Measurements from ENCODE around the gene CDK15. TPM values are rescaled to one million over a fixed set of nuclear protein-coding genes. Genes with fewer than 3 reads are reported as not detected.

CDK15 gene
- total RNA-seq, 6 experiments from 2014 or later, result not detected

GRCh38 chr2:201820383-201821007 is 14.2 kb downstream of the CDK15 start:
- no peaks in the 10 kb centered on the region for H3K9me3 ChIP-seq
- H3K27ac ChIP-seq, result no peak overlapping the region
- intact Hi-C loops (cut with DNase I), result no loop called here
- H3K4me3 ChIP-seq, result no peak overlapping the region
- no peaks in the 10 kb centered on the region for H3K27me3 ChIP-seq
- 60% methylated on average over 2 of the region's 4 CpGs for WGBS (ENCODE audit: insufficient coverage, low coverage, low lambda C conversion rate, missing lambda C conversion rate)
- H3K4me1 ChIP-seq, result no peaks in the 10 kb centered on the region
- H3K36me3 ChIP-seq, result no peaks in the 10 kb centered on the region
- DNase-seq, result no peak
- no peak for ATAC-seq
- no peak for TF ChIP-seq CTCF (IDR thresholded peaks at IDR 0.05)
- no peak for TF ChIP-seq POLR2A (IDR thresholded peaks at IDR 0.05)

GRCh38 chr2:201821080-201821479 is 14.7 kb downstream of the CDK15 start:
- DNase-seq (no peak), ATAC-seq (no peak)
- Histone ChIP-seq H3K4me1 (no peaks in the 10 kb centered on the region), H3K36me3 (no peaks in the 10 kb centered on the region), H3K27me3 (no peaks in the 10 kb centered on the region), H3K9me3 (no peaks in the 10 kb centered on the region), H3K27ac (no peak overlapping the region), H3K4me3 (no peak overlapping the region)
- WGBS (ENCODE audit: insufficient coverage, low coverage, low lambda C conversion rate, missing lambda C conversion rate), result 65% methylated on average over 5 of the region's 5 CpGs
- TF ChIP-seq POLR2A (IDR thresholded peaks at IDR 0.05) (no peak), CTCF (IDR thresholded peaks at IDR 0.05) (no peak)
- intact Hi-C loops (cut with DNase I), result no loop called here

GRCh38 chr2:201824212-201824611 is 17.9 kb downstream of the CDK15 start:
- Histone ChIP-seq H3K27me3 (no peaks in the 10 kb centered on the region), H3K4me3 (no peak overlapping the region), H3K36me3 (no peaks in the 10 kb centered on the region), H3K9me3 (no peaks in the 10 kb centered on the region), H3K4me1 (no peaks in the 10 kb centered on the region), H3K27ac (no peak overlapping the region)
- TF ChIP-seq CTCF (IDR thresholded peaks at IDR 0.05) (no peak), POLR2A (IDR thresholded peaks at IDR 0.05) (no peak)
- DNase-seq (no peak), ATAC-seq (no peak)
- intact Hi-C loops (cut with DNase I), result no loop called here
- 25% methylated on average over 1 of the region's 1 CpG for WGBS (ENCODE audit: insufficient coverage, low coverage, low lambda C conversion rate, missing lambda C conversion rate)

- no peak overlapping the region for H3K27ac ChIP-seq
- DNase-seq (no peak), ATAC-seq (no peak)
- H3K4me1 ChIP-seq, result no peaks in the 10 kb centered on the region
- H3K27me3 ChIP-seq, result no peaks in the 10 kb centered on the region
- intact Hi-C loops (cut with DNase I), result no loop called here
- WGBS (ENCODE audit: insufficient coverage, low coverage, low lambda C conversion rate, missing lambda C conversion rate), result 87% methylated on average over 2 of the region's 3 CpGs
- H3K9me3 ChIP-seq, result no peaks in the 10 kb centered on the region
- no peaks in the 10 kb centered on the region for H3K36me3 ChIP-seq
- TF ChIP-seq POLR2A (IDR thresholded peaks at IDR 0.05) (no peak), CTCF (IDR thresholded peaks at IDR 0.05) (no peak)
- H3K4me3 ChIP-seq, result no peak overlapping the region
Observed at GRCh38 chr2:201827621-201828020, 21.3 kb downstream of the CDK15 start.

- ATAC-seq, result no peak
- WGBS (ENCODE audit: insufficient coverage, low coverage, low lambda C conversion rate, missing lambda C conversion rate), result 81% methylated on average over 2 of the region's 2 CpGs
Observed at GRCh38 chr2:201828220-201828619, 21.9 kb downstream of the CDK15 start.

More at GRCh38 chr2:201828220-201828619, 21.9 kb downstream of the CDK15 start:
- no peaks in the 10 kb centered on the region for H3K9me3 ChIP-seq
- H3K36me3 ChIP-seq, result no peaks in the 10 kb centered on the region
- TF ChIP-seq CTCF (IDR thresholded peaks at IDR 0.05), result no peak
- no peak for TF ChIP-seq POLR2A (IDR thresholded peaks at IDR 0.05)
- H3K27ac ChIP-seq, result no peak overlapping the region
- DNase-seq, result no peak
- no peaks in the 10 kb centered on the region for H3K27me3 ChIP-seq
- intact Hi-C loops (cut with DNase I), result no loop called here
- H3K4me1 ChIP-seq, result no peaks in the 10 kb centered on the region
- no peak overlapping the region for H3K4me3 ChIP-seq

All from right lobe of liver (tissue), 6 donors.